Superior temporal gyrus (tissue), 1 donor: ENCODE data around the gene PUM1.

Experiments used
- DNase-seq: peaks from one replicate; pipeline ENCODE4 v3.0.0-alpha.2; 2016; ENCODE audit errors: extremely low spot score

Gene PUM1

DNA sequence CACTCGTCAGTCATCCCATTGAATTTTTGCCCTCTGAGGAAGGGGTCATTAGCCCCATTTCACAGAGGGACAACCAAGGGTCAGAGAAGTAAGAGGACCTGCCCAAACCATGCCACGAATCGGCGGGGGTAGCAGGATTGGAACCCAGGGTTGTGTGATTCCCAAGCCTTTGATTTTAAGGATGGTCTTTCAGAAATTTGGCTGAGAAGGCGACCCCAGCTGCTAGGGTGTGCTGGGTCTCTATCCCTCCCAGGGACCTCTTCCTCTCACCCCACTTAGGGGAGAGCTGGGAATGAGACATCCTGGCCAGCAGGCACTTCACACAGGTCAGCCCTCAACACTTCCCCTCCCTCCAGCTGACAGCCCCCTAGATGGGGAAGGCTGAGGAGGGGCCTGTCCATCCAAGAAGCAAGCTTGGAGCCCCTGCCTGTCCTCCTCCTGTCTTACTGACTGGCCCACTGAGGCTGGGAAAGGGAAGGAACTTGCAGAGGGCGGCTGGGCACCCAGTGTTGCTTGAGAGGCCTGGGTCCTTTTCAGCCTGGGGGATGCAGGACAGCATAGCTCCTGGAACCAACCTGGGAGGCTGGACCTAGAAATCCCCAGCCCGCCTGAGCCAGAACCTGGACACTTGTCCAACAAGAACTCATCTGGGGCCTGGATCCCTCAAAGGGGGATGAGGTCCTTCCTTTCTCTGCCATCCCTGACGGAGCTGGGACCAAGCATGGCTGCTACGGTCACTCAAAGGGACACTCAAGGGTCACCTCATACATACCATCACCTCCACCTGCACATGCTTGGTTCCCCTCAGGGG is 158.7 kb downstream of the PUM1 start:
- no peak for DNase-seq

DNA sequence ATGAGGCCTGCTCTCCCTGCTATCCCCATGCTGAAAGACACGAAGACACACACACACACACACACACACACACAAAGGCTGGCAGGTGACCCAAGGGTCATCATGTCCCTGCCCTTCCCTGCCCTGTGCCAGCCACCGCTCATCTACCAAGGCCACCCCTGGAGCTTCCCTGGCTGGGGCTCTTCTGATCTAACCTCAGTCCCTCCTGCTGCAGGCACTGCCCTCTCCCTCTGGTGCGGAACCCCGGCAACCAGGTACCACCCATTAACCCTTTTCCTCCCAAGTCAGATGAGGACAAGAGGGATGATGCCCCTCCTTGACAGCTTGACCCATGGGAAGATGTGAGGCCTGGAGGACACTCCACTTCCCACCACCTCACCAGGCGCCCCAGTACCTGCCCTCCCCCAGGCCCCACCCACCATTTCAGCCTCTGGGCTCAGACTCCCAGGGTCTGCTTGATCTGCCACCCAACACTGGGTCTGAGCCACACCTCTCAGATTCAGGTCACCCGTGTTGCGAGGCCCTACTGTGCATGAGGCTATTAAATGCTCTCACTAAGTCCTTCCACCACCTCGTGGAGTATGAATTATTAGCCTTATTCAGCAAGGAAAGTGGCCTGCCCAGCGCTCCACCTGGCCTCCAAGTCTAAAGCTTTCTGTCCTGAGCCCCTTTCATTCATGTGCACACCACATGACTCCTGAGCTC is 159.4 kb downstream of the PUM1 start:
- no peak for DNase-seq

DNA sequence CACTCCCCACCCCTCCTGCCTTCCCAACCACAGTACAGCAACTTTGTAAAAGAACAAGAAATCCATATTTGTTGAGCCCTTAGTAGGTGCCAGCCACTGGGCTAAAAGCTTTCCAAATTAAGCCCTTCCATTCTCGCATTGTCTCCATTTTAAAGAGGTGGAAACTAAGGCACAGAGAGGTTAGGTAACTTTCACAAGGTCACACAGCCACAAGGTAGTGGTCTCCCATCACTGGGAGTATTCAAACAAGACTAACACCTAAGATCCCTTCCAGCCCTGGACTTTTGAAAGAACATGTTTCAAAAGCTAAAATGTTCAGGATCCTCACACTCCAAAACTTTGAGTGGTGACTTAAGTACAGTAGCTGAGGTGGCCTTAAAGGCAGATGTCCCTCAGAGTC is 160.1 kb downstream of the PUM1 start:
- DNase-seq: no peak

DNA sequence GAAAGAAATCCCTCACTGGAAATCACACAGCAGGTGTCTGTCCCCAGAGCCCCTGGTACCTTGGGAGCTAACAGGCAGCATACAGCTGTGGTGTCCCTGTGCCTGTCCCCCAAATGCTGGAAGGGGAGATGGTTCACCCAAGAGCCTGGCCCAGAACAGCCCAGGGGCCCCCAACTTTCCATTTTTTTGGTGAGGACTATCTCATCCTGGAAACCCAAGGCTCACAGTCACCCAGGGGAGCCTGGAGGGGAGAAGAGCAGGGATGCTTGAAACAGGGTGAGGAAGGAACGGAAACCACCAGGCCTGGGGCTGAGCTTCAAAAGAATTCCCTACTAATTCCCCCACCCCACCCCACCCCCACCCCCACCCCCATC is 160.6 kb downstream of the PUM1 start:
- no peak for DNase-seq

- DNase-seq: no peak
Measured at GRCh38 chr1:30904191-30904961, 161.1 kb downstream of the PUM1 start.

GRCh38 chr1:30903343-30904034 is 162.0 kb downstream of the PUM1 start:
- DNase-seq: no peak

DNA sequence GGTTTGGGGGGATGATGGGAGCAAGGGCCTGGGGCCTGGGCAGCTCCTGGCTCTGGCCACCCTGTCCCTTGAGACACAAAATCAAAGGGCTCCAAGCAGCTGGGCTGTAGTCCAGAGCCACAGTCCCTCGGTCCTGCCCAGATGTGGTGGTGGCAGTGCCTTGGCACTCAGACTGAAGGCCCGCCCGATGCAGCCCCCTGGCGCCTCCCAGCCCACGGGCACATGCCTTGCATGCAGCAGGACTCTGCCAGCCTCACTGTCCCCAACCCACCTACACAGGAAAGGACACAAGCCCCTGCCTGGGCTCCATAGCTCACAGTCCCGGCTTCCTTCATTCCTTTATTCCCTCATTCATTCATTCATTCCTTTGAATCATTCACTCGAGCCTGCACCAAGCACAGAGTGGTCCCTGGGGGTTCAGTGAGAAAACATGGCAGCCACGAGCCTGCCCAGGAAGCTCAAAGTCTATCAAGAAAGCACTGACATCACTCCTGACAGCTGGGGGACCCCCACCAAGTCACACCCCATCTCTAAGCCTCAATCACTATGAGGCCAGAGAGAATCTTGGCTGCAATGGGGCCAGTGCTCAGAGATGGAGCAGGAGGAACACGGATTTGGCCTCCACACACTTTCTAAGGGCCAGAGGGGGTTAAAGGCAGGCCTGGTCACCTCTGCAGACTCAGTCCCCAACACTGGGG is 162.8 kb downstream of the PUM1 start:
- no peak for DNase-seq

DNA sequence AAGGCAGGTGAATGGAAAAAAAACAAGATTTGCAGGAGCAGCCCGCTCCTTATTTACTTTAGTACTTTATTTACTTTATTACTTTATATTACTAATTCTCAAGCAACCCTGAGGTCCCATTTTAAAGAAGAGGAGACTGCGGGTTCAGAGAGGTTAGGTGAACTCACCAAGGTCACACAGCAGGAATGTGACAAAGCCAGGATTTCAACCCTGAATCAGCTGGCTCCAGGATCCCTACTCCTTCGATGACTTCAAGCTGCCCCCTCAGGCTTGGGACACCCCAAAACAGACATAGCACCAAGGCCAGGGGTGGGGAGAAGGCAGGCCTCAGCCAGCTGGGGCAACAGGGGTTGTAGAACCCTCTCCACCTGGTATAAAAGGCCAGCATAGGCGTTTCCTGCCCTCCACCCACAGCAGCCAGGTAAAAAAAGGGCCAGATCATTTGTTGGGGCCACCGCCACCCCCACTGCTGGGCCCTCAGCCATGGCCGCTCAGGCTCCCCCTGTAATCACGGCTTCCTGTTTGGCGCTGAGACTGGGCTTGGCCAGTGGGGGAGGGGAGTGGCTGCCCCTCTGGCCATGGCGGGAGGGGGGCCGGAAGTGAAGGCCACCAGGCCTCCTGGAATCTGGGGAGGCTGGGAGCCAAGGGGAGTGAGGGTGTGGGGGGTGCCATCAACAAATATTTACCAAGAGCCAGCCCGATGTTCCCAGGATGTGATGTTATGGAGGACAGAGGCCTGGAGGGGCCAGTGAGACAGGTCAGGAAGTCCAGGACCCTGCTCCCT is 163.5 kb downstream of the PUM1 start:
- no peak for DNase-seq

DNA sequence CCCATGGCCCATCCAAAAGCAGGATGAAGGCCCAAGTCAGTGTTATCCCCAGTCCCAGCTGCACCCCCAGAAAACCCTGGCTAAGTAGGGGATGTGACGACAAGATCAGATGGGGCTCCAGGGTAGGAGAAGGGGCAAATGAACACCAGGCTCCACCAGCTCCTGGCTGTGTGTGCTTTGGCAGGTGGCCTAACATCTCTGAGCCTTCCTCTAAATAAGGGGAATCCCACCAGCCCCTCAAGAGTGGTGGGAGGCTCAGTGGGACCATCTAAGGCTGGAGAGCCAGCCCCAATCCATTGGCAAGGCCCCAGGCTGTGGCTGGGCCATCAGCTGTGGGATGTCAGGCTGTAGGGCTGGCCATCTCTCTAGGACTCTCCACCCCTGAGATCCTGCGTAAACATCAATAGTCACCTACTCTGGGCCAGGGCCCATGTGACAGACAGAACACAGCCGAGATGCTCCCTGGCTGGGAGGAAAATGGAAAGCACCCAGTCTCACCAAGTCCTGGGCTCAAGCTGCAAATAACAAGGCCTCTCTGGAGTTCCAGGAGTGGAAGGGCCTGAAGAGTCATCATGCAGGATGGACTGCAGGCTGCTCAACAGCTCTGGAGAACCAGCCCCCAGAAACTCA is 164.5 kb downstream of the PUM1 start:
- no peak for DNase-seq

DNA sequence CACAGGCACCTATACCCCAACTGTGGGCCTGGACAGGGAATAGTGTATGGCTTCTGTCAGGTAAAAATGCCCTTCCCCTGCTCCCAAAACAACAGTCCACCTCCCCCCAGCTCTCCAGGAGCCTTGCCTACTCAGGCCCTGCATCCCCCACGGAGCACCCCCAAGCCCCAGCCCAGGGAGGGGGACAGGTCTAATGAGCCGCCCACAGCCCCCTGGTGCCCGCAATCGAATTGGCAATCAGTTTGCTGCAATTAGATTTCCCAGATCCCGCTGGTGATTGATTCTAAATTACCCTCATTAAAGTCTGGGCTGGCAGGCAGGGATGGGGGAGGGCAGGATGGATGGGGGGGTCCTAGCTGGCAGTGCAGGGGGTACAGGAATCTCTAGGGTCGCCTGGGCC is 165.0 kb downstream of the PUM1 start:
- no peak for DNase-seq

DNA sequence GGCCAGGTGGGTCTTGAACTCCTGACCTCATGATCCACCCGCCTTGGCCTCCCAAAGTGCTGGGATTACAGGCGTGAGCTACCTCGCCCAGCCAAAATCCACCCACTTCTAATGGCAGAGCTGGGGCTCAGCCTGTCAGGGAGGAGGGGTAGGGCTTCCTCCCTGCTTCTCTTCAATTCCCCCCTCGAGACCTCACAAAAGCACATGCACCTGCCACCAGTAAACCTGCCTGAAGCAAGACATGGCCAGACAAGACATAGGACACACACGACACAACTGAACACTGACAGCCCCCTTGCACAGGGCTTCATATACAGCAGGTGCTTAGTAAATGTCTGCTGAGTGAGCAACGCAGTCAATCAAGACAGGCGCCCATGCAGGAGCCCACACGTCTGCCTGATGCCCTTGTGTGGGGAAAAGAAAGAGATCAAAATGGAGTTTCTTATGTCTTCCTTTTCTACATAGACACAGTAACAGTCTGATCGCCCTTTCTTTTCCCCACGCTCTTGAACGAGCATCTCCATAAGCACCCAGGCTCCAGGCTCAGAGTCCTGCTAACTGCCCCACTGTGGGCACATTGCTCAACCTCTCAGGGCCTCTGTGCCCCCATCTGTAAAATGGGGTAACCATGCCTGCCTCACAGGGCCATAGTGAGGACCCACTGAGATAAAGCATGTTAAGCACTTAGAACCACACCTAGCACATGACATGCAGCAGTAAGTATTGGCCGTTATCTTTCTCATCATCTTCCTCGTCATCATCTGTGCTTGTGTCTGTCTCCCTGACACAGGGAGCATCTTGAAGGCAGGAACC is 165.7 kb downstream of the PUM1 start:
- DNase-seq: no peak

DNA sequence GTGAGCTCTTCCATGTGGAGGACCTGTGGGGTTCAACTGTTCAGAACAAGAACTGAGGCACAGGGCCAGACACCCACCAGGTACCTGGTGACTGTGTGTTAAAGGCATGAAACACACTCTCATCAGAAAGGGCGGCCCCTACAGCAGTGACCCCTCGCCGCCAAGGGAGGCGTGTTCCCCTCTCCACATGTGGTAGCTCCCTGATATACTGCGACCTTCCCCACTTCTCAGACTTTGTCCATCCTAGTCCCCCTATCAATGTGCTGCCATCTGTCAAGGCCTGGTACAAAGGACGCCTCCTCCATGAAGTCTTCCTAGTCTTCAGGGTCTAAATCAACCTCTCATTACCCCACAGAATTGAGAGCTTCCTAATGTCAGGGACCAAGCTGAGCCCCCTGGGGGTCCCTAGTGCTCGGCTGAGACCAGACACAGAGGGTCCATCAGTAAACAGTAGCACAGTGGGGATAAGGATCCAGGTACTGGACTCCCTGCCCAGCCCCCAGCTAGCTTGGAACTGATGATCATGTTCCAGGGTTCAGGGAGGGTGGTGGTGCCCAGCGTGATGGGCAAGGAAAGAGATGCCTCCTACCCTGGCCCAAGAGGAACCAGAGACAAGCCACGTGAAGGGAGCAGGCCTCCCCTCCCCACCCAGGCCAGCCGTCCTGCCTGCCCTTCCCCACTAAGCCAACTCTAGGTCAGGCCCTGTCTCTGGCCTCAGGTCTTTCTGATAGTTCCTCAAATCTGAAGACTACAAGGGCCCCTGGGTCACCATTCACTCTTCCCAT is 167.3 kb downstream of the PUM1 start:
- no peak for DNase-seq

DNA sequence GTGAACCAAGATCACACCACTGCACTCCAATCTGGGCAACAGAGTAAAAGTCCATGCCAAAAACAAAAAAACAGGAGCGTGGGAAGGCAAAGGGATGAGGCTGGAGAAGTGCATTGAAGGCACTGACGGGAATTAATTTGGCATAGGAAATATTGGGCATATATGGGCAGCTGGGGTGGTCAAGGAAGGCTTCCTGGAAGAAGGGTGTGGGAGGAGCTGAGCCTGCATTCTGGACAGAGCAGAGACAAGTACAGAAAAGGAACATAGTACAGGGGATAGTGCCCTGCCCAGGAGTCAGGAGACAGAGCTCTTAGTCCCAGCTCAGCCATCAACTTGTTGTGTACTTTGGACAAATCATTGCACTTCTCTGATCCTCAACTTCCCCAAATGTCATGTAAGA is 168.6 kb downstream of the PUM1 start:
- DNase-seq: no peak

DNA sequence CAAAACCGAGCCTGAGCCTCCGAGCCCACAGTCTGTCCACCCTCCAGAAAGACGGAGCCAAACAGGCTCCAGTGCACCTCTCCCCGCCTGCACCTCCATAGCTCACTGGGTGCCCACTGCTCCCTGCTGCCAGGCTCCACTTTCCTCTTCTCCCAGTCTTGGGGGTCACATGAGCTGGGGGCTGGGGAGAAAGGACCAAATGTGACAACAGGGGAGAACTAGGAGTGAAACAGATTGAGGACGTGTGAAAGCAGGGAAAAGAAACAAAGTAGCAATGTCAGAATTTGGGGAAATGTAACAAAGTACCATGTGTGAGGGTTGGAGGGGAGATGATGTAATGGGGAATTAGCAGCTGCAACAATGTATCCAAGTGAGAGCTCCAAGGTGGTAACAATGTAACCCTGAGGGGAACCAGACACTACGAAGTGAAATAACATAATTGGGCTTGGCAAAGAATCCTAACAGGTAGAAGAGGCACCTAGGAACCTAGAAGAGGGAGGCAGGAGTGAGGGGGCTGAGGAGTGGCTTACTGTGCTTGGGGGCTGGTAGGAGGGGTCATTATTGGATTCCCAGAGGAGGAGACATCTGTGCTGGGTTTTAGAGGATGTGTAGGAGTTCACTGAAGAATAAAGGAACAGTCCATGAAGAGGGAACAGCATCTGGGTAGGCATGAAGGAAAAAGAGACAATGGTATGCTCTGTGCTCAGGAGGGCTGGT is 169.4 kb downstream of the PUM1 start:
- DNase-seq: no peak

GRCh38 chr1:30895382-30895943 is 170.1 kb downstream of the PUM1 start:
- DNase-seq: no peak

- no peak for DNase-seq
Measured at GRCh38 chr1:30894508-30894973, 171.0 kb downstream of the PUM1 start.

GRCh38 chr1:30893776-30894507 is 171.6 kb downstream of the PUM1 start:
- no peak for DNase-seq
